GM23338 (cell line): ENCODE data around the gene FAM222A. TPM values are rescaled to one million over a fixed set of nuclear protein-coding genes. Genes with fewer than 3 reads are reported as not detected.

Source experiments
- ATAC-seq: fragments of 200-7000 bp; cut with Tn5 transposase; 3 replicates; pipeline ENCODE4 v1.9.1; 2020
- DNase-seq: peaks from one replicate; pipeline ENCODE4 v3.0.0-alpha.2; 2015; ENCODE audit warnings: low spot score
- H2AFZ ChIP-seq: fragments of 200-600 bp; sonication (generic); 2 replicates; pipeline ENCODE4 v1.8.0; 2016; ENCODE audit warnings: antibody characterized with exemption, mild to moderate bottlenecking, moderate library complexity
- H3F3A ChIP-seq: fragments of 200-600 bp; sonication (generic); replicated peaks from 2 replicates; pipeline ENCODE4 v1.8.0; 2017; ENCODE audit warnings: antibody characterized with exemption, mixed run types, low read depth
- H3K27ac ChIP-seq: fragments of 200-600 bp; sonication (generic); 2 replicates; pipeline ENCODE4 v1.6.1; 2016; ENCODE audit warnings: low read depth
- H3K27me3 ChIP-seq: fragments of 200-600 bp; sonication (generic); 2 replicates; pipeline ENCODE4 v1.8.0; 2016; ENCODE audit warnings: mild to moderate bottlenecking, mixed run types, moderate library complexity; ENCODE audit not compliant: insufficient read depth
- H3K36me3 ChIP-seq: fragments of 200-600 bp; sonication (generic); 2 replicates; pipeline ENCODE4 v1.8.0; 2016; ENCODE audit warnings: mild to moderate bottlenecking; ENCODE audit not compliant: insufficient read depth
- H3K4me1 ChIP-seq: fragments of 200-600 bp; sonication (generic); 2 replicates; pipeline ENCODE4 v1.8.0; 2016; ENCODE audit warnings: mild to moderate bottlenecking, moderate library complexity; ENCODE audit not compliant: insufficient read depth
- H3K4me2 ChIP-seq: fragments of 200-600 bp; sonication (generic); 2 replicates; pipeline ENCODE4 v1.7.1; 2017; ENCODE audit warnings: mixed run types
- H3K4me3 ChIP-seq: fragments of 200-600 bp; sonication (generic); 2 replicates; pipeline ENCODE4 v1.6.1; 2016; ENCODE audit warnings: mixed run types
- H3K79me2 ChIP-seq: fragments of 200-600 bp; sonication (generic); replicated peaks from 2 replicates; pipeline ENCODE4 v1.8.0; 2017; ENCODE audit warnings: mild to moderate bottlenecking; ENCODE audit not compliant: insufficient read depth
- H3K9me2 ChIP-seq: fragments of 200-600 bp; sonication (generic); 2 replicates; pipeline ENCODE4 v1.8.0; 2017; ENCODE audit not compliant: insufficient read depth
- H4K20me1 ChIP-seq: fragments of 200-600 bp; sonication (generic); replicated peaks from 2 replicates; pipeline ENCODE4 v1.8.0; 2017; ENCODE audit warnings: mild to moderate bottlenecking; ENCODE audit not compliant: insufficient read depth
- H3K27ac Mint-ChIP-seq: 2 replicates; pipeline ENCODE4 v1.8.0; 2020; ENCODE audit warnings: inconsistent platforms, mild to moderate bottlenecking, moderate library complexity, mixed read lengths
- H3K27me3 Mint-ChIP-seq: 3 replicates; pipeline ENCODE4 v1.8.0; 2022; ENCODE audit warnings: low read depth, mild to moderate bottlenecking, moderate library complexity, mixed read lengths, inconsistent platforms; ENCODE audit not compliant: insufficient read depth, poor library complexity
- H3K36me3 Mint-ChIP-seq: 3 replicates; pipeline ENCODE4 v1.8.0; 2021; ENCODE audit warnings: low read depth, mild to moderate bottlenecking, inconsistent platforms, moderate library complexity, mixed read lengths
- H3K4me1 Mint-ChIP-seq: 3 replicates; pipeline ENCODE4 v1.8.0; 2020; ENCODE audit warnings: mild to moderate bottlenecking, inconsistent platforms, mixed read lengths
- H3K4me3 Mint-ChIP-seq: 3 replicates; pipeline ENCODE4 v1.8.0; 2021; ENCODE audit warnings: moderate library complexity, mild to moderate bottlenecking, inconsistent platforms, mixed read lengths
- H3K9me3 Mint-ChIP-seq: 3 replicates; pipeline ENCODE4 v1.8.0; 2020; ENCODE audit warnings: moderate library complexity, mild to moderate bottlenecking, inconsistent platforms, mixed read lengths
- polyA plus RNA-seq: library from polyadenylated mRNA; unstranded; fragments of >200 nt; fragmentation: Nextera tagmentation; extraction: Ambion mirVana; gene quantifications from 2 replicates; pipeline ENCODE4 v1.2.1, GENCODE V29; 2016
- total RNA-seq: library from RNA; depleted of rRNA; stranded (reverse); fragments of >200 nt; shearing (Covaris generic); gene quantifications from 2 replicates; pipeline ENCODE4 v1.2.3, GENCODE V29; 2014
- TF ChIP-seq, protein P1 (sequence below): fragments of 250-450 bp; sonication (Bioruptor Pico); IDR thresholded peaks from 2 replicates; pipeline ENCODE4 v1.5.0; 2020; ENCODE audit warnings: mild to moderate bottlenecking, moderate library complexity
- TF ChIP-seq, protein P2 (sequence below), 2 experiments: fragments of 200-600 bp in 1 of 2; sonication (generic) in 1 of 2; conservative IDR thresholded peaks; 2 replicates each; pipeline versions ENCODE4 v1.5.1 to v1.6.1; 2016 to 2017; ENCODE audit warnings: antibody characterized with exemption in 2 of 2, low read depth in 2 of 2, mild to moderate bottlenecking in 2 of 2, moderate library complexity in 1 of 2

Gene FAM222A
- total and polyA plus RNA-seq, 2 experiments from 2014 or later = 0.78 to 2.1 TPM

DNA sequence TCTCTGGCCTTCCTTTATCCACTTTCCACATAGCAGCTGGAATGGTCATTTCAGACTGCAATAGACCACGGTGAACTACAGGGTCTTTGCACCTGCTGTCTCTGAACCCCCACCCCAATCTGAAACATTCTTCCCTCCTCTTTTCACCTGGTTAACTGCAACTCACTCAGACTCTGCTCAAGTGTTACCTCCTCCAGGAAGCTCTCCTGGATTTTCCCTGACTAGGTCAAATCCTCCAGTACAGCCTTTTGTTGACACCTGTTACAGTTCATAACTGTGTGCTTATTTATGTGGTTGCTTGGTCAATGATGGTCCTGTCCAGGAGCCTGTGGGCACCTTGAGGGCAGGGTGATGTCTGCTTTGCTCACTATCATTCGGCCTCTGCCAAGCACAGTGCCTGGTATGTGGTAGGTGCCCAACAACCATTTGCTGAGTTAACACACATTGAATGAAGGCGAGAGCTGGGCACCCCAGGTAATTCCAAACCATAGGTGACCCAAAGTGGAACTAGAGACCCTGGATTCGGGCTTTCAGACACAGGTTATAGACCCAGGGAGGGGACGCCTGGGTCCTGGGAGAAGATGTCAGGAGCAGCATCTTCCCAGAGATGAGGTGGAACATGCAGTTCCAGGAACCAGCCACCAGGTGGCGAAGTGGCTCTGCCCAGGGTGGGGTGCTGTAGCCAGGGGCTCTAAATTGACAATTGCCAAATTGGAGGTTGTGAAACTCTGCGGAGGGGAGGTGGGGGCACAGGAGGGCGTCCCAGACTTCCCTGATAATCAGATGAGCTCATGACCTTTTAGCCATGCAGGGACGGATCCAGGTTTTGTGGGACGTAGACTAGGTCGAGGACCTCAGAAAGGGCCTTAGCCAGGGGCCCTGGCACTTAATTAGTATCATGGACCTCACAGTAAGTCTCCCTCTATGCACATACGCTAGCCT lies 91.5 kb downstream of the FAM222A start:
- H3K9me2 ChIP-seq = no peaks in the 10 kb centered on the region
- Mint-ChIP-seq H3K4me1 (no peaks in the 10 kb centered on the region), H3K9me3 (no peaks in the 10 kb centered on the region), H3K36me3 (no peaks in the 10 kb centered on the region), H3K4me3 (no peak overlapping the region), H3K27ac (no peak overlapping the region), H3K27me3 (no peaks in the 10 kb centered on the region)
- no peak overlapping the region for H3K4me3 ChIP-seq
- no peaks in the 10 kb centered on the region for H3F3A ChIP-seq
- no peaks in the 10 kb centered on the region for H4K20me1 ChIP-seq
- H3K27me3 ChIP-seq = no peaks in the 10 kb centered on the region
- DNase-seq (peak; percentile 78), ATAC-seq (peak; percentile 97)
- no peak overlapping the region for H3K4me2 ChIP-seq
- H3K27ac ChIP-seq = no peak overlapping the region
- TF ChIP-seq, protein P1, sequence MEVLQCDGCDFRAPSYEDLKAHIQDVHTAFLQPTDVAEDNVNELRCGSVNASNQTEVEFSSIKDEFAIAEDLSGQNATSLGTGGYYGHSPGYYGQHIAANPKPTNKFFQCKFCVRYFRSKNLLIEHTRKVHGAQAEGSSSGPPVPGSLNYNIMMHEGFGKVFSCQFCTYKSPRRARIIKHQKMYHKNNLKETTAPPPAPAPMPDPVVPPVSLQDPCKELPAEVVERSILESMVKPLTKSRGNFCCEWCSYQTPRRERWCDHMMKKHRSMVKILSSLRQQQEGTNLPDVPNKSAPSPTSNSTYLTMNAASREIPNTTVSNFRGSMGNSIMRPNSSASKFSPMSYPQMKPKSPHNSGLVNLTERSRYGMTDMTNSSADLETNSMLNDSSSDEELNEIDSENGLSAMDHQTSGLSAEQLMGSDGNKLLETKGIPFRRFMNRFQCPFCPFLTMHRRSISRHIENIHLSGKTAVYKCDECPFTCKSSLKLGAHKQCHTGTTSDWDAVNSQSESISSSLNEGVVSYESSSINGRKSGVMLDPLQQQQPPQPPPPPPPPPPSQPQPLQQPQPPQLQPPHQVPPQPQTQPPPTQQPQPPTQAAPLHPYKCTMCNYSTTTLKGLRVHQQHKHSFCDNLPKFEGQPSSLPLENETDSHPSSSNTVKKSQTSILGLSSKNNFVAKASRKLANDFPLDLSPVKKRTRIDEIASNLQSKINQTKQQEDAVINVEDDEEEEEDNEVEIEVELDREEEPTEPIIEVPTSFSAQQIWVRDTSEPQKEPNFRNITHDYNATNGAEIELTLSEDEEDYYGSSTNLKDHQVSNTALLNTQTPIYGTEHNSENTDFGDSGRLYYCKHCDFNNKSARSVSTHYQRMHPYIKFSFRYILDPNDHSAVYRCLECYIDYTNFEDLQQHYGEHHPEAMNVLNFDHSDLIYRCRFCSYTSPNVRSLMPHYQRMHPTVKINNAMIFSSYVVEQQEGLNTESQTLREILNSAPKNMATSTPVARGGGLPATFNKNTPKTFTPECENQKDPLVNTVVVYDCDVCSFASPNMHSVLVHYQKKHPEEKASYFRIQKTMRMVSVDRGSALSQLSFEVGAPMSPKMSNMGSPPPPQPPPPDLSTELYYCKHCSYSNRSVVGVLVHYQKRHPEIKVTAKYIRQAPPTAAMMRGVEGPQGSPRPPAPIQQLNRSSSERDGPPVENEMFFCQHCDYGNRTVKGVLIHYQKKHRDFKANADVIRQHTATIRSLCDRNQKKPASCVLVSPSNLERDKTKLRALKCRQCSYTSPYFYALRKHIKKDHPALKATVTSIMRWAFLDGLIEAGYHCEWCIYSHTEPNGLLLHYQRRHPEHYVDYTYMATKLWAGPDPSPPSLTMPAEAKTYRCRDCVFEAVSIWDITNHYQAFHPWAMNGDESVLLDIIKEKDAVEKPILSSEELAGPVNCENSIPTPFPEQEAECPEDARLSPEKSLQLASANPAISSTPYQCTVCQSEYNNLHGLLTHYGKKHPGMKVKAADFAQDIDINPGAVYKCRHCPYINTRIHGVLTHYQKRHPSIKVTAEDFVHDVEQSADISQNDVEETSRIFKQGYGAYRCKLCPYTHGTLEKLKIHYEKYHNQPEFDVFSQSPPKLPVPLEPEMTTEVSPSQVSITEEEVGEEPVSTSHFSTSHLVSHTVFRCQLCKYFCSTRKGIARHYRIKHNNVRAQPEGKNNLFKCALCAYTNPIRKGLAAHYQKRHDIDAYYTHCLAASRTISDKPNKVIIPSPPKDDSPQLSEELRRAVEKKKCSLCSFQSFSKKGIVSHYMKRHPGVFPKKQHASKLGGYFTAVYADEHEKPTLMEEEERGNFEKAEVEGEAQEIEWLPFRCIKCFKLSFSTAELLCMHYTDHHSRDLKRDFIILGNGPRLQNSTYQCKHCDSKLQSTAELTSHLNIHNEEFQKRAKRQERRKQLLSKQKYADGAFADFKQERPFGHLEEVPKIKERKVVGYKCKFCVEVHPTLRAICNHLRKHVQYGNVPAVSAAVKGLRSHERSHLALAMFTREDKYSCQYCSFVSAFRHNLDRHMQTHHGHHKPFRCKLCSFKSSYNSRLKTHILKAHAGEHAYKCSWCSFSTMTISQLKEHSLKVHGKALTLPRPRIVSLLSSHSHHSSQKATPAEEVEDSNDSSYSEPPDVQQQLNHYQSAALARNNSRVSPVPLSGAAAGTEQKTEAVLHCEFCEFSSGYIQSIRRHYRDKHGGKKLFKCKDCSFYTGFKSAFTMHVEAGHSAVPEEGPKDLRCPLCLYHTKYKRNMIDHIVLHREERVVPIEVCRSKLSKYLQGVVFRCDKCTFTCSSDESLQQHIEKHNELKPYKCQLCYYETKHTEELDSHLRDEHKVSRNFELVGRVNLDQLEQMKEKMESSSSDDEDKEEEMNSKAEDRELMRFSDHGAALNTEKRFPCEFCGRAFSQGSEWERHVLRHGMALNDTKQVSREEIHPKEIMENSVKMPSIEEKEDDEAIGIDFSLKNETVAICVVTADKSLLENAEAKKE (CRISPR knock-in tag) = no peak
- TF ChIP-seq, protein P2, sequence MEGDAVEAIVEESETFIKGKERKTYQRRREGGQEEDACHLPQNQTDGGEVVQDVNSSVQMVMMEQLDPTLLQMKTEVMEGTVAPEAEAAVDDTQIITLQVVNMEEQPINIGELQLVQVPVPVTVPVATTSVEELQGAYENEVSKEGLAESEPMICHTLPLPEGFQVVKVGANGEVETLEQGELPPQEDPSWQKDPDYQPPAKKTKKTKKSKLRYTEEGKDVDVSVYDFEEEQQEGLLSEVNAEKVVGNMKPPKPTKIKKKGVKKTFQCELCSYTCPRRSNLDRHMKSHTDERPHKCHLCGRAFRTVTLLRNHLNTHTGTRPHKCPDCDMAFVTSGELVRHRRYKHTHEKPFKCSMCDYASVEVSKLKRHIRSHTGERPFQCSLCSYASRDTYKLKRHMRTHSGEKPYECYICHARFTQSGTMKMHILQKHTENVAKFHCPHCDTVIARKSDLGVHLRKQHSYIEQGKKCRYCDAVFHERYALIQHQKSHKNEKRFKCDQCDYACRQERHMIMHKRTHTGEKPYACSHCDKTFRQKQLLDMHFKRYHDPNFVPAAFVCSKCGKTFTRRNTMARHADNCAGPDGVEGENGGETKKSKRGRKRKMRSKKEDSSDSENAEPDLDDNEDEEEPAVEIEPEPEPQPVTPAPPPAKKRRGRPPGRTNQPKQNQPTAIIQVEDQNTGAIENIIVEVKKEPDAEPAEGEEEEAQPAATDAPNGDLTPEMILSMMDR (conservative IDR thresholded peaks at IDR 0.05; ENCODE audit: low read depth in 2 of 2) = peak; percentile 96
- no peaks in the 10 kb centered on the region for H3K79me2 ChIP-seq
- H3K36me3 ChIP-seq = no peaks in the 10 kb centered on the region
- no peaks in the 10 kb centered on the region for H3K4me1 ChIP-seq
- H2AFZ ChIP-seq = no peak overlapping the region; the same call in 1 of the 2 replicates
